22Rv1 (cell line): ENCODE results near the gene TAOK2.
A peak's percentile ranks its signal among the peaks of the same experiment; 100 is the strongest.
"Not testable (repeated sequence)": the region's sequence is repeated elsewhere in the genome, so short reads cannot be mapped to it uniquely, and the experiment has no call there.

Source experiments
- H3K27ac ChIP-seq: fragments of 450-650 bp; 2 replicates; pipeline ENCODE4 v1.5.1; 2017
- ZFX ChIP-seq: fragments of 450-650 bp; IDR thresholded peaks from 2 replicates; pipeline ENCODE4 v1.6.1; 2017; ENCODE audit warnings: antibody characterized with exemption, borderline replicate concordance
- TF ChIP-seq, protein P1 (sequence below): fragments of 450-650 bp; IDR thresholded peaks from 2 replicates; pipeline ENCODE4 v1.5.1; 2017; ENCODE audit warnings: mild to moderate bottlenecking

The TAOK2 gene

DNA sequence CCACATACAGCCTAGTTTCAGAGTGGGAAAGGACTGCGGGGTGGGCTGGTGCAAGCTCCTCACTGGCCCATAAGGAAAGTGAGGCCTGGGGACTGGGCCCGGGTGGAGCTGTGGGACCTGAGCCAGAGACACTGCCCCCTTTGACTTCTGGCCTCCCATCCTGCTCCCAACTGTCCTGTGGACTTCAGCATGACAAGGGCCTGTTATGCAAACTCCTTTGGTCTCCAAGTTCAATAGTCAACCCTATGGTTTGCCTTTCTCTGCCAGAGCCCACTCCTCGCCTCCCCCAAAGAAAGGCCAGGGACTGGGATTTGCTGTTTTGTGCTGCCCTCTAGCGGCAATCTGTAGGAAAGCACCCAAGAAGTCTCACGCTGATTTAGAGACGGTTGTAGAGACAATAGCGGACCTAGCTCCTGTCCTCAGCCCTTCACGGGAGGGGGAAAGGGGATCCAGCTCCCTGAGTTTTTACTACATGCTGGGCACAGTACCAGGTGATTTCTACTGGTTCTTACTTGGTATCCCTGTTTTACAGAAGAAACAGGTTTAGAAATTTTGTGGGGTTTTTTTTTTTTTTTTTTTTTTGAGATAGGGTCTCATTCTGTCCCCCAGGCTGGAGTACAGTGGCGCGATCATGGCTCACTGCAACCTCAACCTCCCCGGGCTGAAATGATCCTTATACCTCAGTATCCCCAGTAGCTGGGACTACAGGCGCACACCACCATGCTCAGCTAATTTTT is 58.6 kb downstream of the TAOK2 start:
- no peak for TF ChIP-seq ZFX
- TF ChIP-seq, protein P1, sequence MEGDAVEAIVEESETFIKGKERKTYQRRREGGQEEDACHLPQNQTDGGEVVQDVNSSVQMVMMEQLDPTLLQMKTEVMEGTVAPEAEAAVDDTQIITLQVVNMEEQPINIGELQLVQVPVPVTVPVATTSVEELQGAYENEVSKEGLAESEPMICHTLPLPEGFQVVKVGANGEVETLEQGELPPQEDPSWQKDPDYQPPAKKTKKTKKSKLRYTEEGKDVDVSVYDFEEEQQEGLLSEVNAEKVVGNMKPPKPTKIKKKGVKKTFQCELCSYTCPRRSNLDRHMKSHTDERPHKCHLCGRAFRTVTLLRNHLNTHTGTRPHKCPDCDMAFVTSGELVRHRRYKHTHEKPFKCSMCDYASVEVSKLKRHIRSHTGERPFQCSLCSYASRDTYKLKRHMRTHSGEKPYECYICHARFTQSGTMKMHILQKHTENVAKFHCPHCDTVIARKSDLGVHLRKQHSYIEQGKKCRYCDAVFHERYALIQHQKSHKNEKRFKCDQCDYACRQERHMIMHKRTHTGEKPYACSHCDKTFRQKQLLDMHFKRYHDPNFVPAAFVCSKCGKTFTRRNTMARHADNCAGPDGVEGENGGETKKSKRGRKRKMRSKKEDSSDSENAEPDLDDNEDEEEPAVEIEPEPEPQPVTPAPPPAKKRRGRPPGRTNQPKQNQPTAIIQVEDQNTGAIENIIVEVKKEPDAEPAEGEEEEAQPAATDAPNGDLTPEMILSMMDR: peak; percentile 89
- H3K27ac ChIP-seq: no peak overlapping the region

DNA sequence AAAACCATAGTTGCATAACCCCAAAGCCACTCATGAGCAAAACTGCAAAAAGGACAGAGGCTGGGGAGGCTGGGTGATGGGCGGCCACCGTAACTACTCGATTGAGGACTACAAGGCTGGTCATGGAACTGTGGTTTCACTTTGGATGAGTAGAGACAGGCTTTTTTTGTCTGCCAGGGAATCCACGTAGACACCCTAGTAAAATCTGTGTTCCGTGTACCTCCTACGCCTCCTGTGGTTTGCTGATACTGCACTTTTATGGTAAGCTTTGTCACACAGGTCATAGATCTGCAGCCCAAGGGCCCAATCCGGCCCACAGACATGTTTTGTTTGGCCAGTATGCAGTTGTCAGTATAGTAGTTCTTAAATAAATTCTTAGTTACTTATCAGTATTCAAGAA is 59.6 kb downstream of the TAOK2 start:
- no peak for TF ChIP-seq ZFX
- TF ChIP-seq, protein P1: no peak
- no peak overlapping the region for H3K27ac ChIP-seq

DNA sequence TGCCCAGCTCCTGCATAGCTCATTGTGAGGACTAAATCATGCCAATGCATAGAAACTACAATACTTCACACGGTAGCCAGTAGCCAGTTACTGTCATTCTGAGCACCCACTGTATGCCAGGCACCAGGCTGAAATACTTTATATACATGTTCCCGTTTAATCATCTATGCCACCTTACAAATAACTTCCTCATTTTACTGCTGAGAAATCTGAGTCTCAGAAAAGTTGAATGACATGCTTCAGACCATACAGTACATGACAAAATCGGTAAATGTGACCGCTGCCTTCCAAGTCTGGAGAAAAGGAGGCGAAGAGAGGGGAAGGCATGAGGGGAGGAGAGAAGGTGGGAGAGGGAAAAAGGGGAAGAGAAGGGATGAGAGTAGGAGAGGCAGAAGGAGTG is 66.6 kb downstream of the TAOK2 start:
- no peak overlapping the region for H3K27ac ChIP-seq
- TF ChIP-seq, protein P1: no peak
- no peak for TF ChIP-seq ZFX

DNA sequence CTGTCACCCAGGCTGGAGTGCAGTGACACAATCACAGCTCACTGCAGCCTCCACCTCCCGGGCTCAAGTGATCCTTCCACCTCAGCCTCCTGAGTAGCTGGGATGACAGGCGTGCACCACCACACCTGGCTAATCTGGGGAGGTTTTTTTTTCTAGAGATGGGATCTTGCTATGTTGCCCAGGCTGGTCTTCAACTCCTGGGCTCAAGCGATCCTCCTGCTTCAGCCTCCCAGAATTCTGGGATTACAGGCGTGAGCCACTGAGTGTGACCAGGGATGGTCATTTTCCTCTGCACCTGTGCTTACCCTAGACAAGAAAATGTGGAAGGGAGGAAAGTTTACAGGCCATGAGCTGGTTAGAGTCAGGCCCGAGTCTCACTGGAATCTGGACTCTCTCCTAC is 67.0 kb downstream of the TAOK2 start:
- not testable (repeated sequence) for H3K27ac ChIP-seq

DNA sequence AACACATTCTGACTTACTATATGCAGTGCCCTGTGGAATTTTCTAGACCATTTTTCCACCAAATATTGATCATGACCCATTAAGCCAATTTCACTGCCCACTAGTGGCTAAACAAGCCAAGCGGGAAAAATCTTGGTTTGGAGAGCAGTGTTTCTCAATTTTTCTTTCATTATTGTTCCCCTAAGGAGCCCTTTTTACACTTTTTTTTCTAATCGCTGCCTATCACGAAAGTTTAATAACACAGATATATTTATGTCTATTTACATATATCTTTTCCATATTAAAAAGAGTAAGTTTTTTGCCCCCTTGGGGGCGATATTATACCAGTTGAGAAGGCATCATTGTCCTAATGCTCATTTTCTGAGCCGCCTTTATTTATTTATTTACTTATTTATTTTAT is 68.2 kb downstream of the TAOK2 start:
- no peak overlapping the region for H3K27ac ChIP-seq
- TF ChIP-seq ZFX: no peak
- TF ChIP-seq, protein P1: peak; percentile 61
